Loucy (cell line): ENCODE measurements around the gene SORCS2.

Source experiments
- CTCF ChIP-seq: fragments of 200-600 bp; sonication (generic); conservative IDR thresholded peaks from 2 replicates; pipeline ENCODE4 v1.5.1; 2014; ENCODE audit warnings: mild to moderate bottlenecking, antibody characterized with exemption, low read length
- EZH2phosphoT487 ChIP-seq: fragments of 200-600 bp; IDR thresholded peaks from 2 replicates; pipeline ENCODE4 v1.6.1; 2018; ENCODE audit warnings: antibody characterized with exemption, mild to moderate bottlenecking, moderate library complexity, borderline replicate concordance

- TF ChIP-seq CTCF (no peak), EZH2phosphoT487 (no peak)
Observed at GRCh38 chr4:7766661-7767345, 574.5 kb downstream of the SORCS2 start.
